Liver (tissue), 9 donors: ENCODE data around the gene VSIG2. TPM values are rescaled to one million over a fixed set of nuclear protein-coding genes. Genes with fewer than 3 reads are reported as not detected.

ENCODE experiments used
- DNase-seq: peaks from one replicate; pipeline ENCODE4 v3.0.0-alpha.2; 2017; ENCODE audit warnings: low spot score
- H3K27ac ChIP-seq, 2 donors: one replicate each; pipeline ENCODE4 v1.7.0; 2013; ENCODE audit warnings: inconsistent platforms in 2 of 2, low read length in 2 of 2, control low read depth in 1 of 2, low read depth in 1 of 2, mild to moderate bottlenecking in 1 of 2
- H3K27me3 ChIP-seq, 4 donors: one replicate each; pipeline versions ENCODE4 v1.6.1 to v1.7.0; 2013; ENCODE audit warnings: low read length in 3 of 4, inconsistent platforms in 1 of 4, mild to moderate bottlenecking in 1 of 4, moderate library complexity in 1 of 4; ENCODE audit not compliant: control insufficient read depth in 4 of 4, insufficient read depth in 4 of 4
- H3K36me3 ChIP-seq, 4 donors: one replicate each; pipeline versions ENCODE4 v1.6.1 to v1.7.0; 2013; ENCODE audit warnings: low read length in 3 of 4, mild to moderate bottlenecking in 3 of 4, low read depth in 1 of 4, moderate library complexity in 1 of 4; ENCODE audit not compliant: control insufficient read depth in 4 of 4, insufficient read depth in 3 of 4
- H3K4me1 ChIP-seq, 4 donors: one replicate each; pipeline versions ENCODE4 v1.6.1 to v1.7.0; 2013; ENCODE audit warnings: low read length in 3 of 4, mild to moderate bottlenecking in 3 of 4, moderate library complexity in 1 of 4; ENCODE audit not compliant: control insufficient read depth in 4 of 4, insufficient read depth in 4 of 4
- H3K4me3 ChIP-seq, 3 donors: one replicate each; pipeline versions ENCODE4 v1.6.1 to v1.7.0; 2013; ENCODE audit warnings: low read length in 3 of 3, control low read depth in 1 of 3, low read depth in 1 of 3, mild to moderate bottlenecking in 1 of 3
- H3K9ac ChIP-seq, 2 donors: one replicate each; pipeline ENCODE4 v1.7.0; 2013; ENCODE audit warnings: low read length in 2 of 2, mild to moderate bottlenecking in 2 of 2, moderate library complexity in 2 of 2, control low read depth in 1 of 2, low read depth in 1 of 2
- H3K9me3 ChIP-seq, 4 donors: one replicate each; pipeline versions ENCODE4 v1.6.1 to v1.7.0; 2013; ENCODE audit warnings: low read length in 3 of 4; ENCODE audit not compliant: control insufficient read depth in 4 of 4
- EGR1 ChIP-seq, 2 donors: IDR thresholded peaks; 2 replicates each; pipeline ENCODE4 v1.6.1; 2016 to 2018; ENCODE audit warnings: antibody characterized with exemption in 2 of 2, low read depth in 2 of 2
- FOXA1 ChIP-seq: IDR thresholded peaks from 2 replicates; pipeline ENCODE4 v1.6.1; 2016; ENCODE audit warnings: antibody characterized with exemption
- GABPA ChIP-seq, 2 donors: IDR thresholded peaks in 1 of 2; conservative IDR thresholded peaks in 1 of 2; 2 replicates each; pipeline ENCODE4 v1.6.1; 2016; ENCODE audit warnings: antibody characterized with exemption in 2 of 2, mild to moderate bottlenecking in 1 of 2, moderate library complexity in 1 of 2
- HNF4A ChIP-seq, 2 donors: conservative IDR thresholded peaks; 2 replicates each; pipeline ENCODE4 v1.6.1; 2016; ENCODE audit warnings: antibody characterized with exemption in 2 of 2, mild to moderate bottlenecking in 2 of 2
- JUND ChIP-seq, 2 donors: IDR thresholded peaks; 2 replicates each; pipeline ENCODE4 v1.6.1; 2016; ENCODE audit warnings: antibody characterized with exemption in 2 of 2
- NR2F2 ChIP-seq: IDR thresholded peaks from 2 replicates; pipeline ENCODE4 v1.6.1; 2016; ENCODE audit warnings: antibody characterized with exemption
- RAD21 ChIP-seq, 2 donors: IDR thresholded peaks; 2 replicates each; pipeline ENCODE4 v1.6.1; 2016; ENCODE audit warnings: antibody characterized with exemption in 2 of 2, mild to moderate bottlenecking in 2 of 2
- RXRA ChIP-seq, 2 donors: IDR thresholded peaks; 2 replicates each; pipeline ENCODE4 v1.6.1; 2017 to 2018; ENCODE audit warnings: antibody characterized with exemption in 2 of 2, mild to moderate bottlenecking in 1 of 2
- TAF1 ChIP-seq: conservative IDR thresholded peaks from 2 replicates; pipeline ENCODE4 v1.6.1; 2016; ENCODE audit warnings: antibody characterized with exemption, mild to moderate bottlenecking
- YY1 ChIP-seq: IDR thresholded peaks from 2 replicates; pipeline ENCODE4 v1.6.1; 2016; ENCODE audit warnings: antibody characterized with exemption, mild to moderate bottlenecking
- WGBS: extraction: QIAGEN DNeasy Blood & Tissue Kit; methylation state at CpG from one replicate; pipeline ENCODE4 v1.1.7; 2013; 5-methylcytosine and 5-hydroxymethylcytosine counted together
- polyA plus RNA-seq, 2 donors: library from polyadenylated mRNA; stranded (reverse) in 1 of 2; unstranded in 1 of 2; fragments of 200-250 nt in 1 of 2; fragments of >200 nt in 1 of 2; fragmentation: Nextera tagmentation in 1 of 2; extraction: Ambion mirVana in 1 of 2; gene quantifications; one replicate each; pipeline versions ENCODE4 v1.2.1 to v1.2.3, GENCODE V29; 2013 to 2015
- total RNA-seq, 2 donors: library from RNA; depleted of rRNA; stranded (reverse); fragments of >200 nt; gene quantifications; one replicate each; pipeline ENCODE4 v1.2.3, GENCODE V29; 2014
- TF ChIP-seq, protein P1 (sequence below): IDR thresholded peaks from 2 replicates; pipeline ENCODE4 v1.6.1; 2016; ENCODE audit warnings: antibody characterized with exemption
- TF ChIP-seq, protein P2 (sequence below): IDR thresholded peaks from 2 replicates; pipeline ENCODE4 v1.6.1; 2016; ENCODE audit warnings: antibody characterized with exemption
- TF ChIP-seq, protein P3 (sequence below): fragments of 150-350 bp; IDR thresholded peaks from 2 replicates; pipeline ENCODE4 v1.5.1; 2017; ENCODE audit warnings: improper control_type of control experiment, low read depth, low read length; ENCODE audit not compliant: missing input control
- TF ChIP-seq, protein P4 (sequence below): IDR thresholded peaks from 2 replicates; pipeline ENCODE4 v1.6.1; 2016; ENCODE audit warnings: antibody characterized with exemption, mild to moderate bottlenecking
- TF ChIP-seq, protein P5 (sequence below): IDR thresholded peaks from 2 replicates; pipeline ENCODE4 v1.6.1; 2016; ENCODE audit warnings: antibody characterized with exemption
- donor health status: healthy.
- donor health status: healthy.
- donor health status: healthy.
- donor health status: healthy.
- donor health status: healthy.

The VSIG2 gene
- total and polyA plus RNA-seq, 4 donors: 0.51 to 1.3 (median 0.75) TPM; not detected in 1

DNA sequence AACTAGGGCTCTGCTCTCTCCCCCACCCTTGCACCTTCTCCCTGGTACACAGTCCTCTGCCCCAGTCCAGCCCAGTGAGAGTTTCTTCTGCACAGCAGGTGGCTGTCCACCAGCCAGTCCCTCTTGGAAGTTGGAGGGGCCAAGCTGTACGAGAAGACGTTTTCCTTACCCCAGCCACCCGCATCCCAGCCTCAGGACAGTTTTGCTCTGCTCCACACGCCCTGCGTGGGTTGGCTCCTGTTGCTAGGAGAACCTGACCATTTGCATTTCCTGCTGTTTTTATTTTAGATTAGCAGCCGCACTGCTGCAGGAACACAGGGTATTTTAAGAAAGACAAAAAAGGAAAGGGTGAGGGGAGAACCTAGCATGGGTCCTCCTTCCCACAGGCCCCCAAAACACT, 29.9 kb downstream of the VSIG2 start:
- H3K36me3 ChIP-seq: no peaks in the 10 kb centered on the region
- no peak overlapping the region for H3K9ac ChIP-seq
- no peak for DNase-seq
- H3K27ac ChIP-seq: no peak overlapping the region
- TF ChIP-seq JUND (IDR thresholded peaks at IDR 0.05): no peak
- no peak for TF ChIP-seq RXRA (IDR thresholded peaks at IDR 0.05)
- TF ChIP-seq, protein P1, sequence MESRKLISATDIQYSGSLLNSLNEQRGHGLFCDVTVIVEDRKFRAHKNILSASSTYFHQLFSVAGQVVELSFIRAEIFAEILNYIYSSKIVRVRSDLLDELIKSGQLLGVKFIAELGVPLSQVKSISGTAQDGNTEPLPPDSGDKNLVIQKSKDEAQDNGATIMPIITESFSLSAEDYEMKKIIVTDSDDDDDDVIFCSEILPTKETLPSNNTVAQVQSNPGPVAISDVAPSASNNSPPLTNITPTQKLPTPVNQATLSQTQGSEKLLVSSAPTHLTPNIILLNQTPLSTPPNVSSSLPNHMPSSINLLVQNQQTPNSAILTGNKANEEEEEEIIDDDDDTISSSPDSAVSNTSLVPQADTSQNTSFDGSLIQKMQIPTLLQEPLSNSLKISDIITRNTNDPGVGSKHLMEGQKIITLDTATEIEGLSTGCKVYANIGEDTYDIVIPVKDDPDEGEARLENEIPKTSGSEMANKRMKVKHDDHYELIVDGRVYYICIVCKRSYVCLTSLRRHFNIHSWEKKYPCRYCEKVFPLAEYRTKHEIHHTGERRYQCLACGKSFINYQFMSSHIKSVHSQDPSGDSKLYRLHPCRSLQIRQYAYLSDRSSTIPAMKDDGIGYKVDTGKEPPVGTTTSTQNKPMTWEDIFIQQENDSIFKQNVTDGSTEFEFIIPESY: no peak
- TF ChIP-seq, protein P2, sequence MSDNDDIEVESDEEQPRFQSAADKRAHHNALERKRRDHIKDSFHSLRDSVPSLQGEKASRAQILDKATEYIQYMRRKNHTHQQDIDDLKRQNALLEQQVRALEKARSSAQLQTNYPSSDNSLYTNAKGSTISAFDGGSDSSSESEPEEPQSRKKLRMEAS: no peak
- no peak for TF ChIP-seq NR2F2
- TF ChIP-seq, protein P3, sequence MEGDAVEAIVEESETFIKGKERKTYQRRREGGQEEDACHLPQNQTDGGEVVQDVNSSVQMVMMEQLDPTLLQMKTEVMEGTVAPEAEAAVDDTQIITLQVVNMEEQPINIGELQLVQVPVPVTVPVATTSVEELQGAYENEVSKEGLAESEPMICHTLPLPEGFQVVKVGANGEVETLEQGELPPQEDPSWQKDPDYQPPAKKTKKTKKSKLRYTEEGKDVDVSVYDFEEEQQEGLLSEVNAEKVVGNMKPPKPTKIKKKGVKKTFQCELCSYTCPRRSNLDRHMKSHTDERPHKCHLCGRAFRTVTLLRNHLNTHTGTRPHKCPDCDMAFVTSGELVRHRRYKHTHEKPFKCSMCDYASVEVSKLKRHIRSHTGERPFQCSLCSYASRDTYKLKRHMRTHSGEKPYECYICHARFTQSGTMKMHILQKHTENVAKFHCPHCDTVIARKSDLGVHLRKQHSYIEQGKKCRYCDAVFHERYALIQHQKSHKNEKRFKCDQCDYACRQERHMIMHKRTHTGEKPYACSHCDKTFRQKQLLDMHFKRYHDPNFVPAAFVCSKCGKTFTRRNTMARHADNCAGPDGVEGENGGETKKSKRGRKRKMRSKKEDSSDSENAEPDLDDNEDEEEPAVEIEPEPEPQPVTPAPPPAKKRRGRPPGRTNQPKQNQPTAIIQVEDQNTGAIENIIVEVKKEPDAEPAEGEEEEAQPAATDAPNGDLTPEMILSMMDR: no peak
- H3K4me3 ChIP-seq: no peak overlapping the region
- H3K27me3 ChIP-seq: peaks cover 0 to 19% (median 3%) of the 10 kb centered on the region in 4 donors
- H3K4me1 ChIP-seq: peaks cover 3 to 19% (median 11%) of the 10 kb centered on the region in 4 donors
- 40% methylated on average over 6 of the region's 6 CpGs for WGBS
- no peaks in the 10 kb centered on the region for H3K9me3 ChIP-seq

DNA sequence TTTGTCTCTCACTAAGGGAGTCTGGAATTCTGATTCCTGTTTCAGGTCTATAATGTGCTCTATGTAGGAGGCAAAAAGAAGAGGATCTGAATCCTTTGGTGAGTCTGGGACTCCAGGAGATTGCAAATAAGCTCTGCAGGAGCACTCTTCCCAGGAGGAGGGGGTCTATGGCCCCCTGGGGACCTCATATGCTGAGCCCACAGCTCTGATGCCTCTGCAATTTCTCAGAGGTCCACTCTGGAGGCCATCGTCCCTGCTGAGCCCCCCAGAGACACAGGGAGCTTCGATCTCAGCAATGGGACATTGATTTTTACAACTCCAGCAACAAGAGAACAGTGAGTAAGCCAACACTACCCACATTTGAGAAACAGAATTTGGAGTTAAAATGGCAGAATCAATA, 32.5 kb downstream of the VSIG2 start:
- peaks cover 0 to 11% (median 8%) of the 10 kb centered on the region in 4 donors for H3K4me1 ChIP-seq
- TF ChIP-seq HNF4A (conservative IDR thresholded peaks at IDR 0.05) (no peak), JUND (IDR thresholded peaks at IDR 0.05) (no peak), RAD21 (IDR thresholded peaks at IDR 0.05) (no peak), RXRA (IDR thresholded peaks at IDR 0.05) (no peak)
- TF ChIP-seq, protein P4, sequence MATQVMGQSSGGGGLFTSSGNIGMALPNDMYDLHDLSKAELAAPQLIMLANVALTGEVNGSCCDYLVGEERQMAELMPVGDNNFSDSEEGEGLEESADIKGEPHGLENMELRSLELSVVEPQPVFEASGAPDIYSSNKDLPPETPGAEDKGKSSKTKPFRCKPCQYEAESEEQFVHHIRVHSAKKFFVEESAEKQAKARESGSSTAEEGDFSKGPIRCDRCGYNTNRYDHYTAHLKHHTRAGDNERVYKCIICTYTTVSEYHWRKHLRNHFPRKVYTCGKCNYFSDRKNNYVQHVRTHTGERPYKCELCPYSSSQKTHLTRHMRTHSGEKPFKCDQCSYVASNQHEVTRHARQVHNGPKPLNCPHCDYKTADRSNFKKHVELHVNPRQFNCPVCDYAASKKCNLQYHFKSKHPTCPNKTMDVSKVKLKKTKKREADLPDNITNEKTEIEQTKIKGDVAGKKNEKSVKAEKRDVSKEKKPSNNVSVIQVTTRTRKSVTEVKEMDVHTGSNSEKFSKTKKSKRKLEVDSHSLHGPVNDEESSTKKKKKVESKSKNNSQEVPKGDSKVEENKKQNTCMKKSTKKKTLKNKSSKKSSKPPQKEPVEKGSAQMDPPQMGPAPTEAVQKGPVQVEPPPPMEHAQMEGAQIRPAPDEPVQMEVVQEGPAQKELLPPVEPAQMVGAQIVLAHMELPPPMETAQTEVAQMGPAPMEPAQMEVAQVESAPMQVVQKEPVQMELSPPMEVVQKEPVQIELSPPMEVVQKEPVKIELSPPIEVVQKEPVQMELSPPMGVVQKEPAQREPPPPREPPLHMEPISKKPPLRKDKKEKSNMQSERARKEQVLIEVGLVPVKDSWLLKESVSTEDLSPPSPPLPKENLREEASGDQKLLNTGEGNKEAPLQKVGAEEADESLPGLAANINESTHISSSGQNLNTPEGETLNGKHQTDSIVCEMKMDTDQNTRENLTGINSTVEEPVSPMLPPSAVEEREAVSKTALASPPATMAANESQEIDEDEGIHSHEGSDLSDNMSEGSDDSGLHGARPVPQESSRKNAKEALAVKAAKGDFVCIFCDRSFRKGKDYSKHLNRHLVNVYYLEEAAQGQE: no peak
- no peaks in the 10 kb centered on the region for H3K36me3 ChIP-seq
- H3K27me3 ChIP-seq: peaks cover 0 to 16% (median 3%) of the 10 kb centered on the region in 4 donors
- H3K9me3 ChIP-seq: no peaks in the 10 kb centered on the region
- H3K27ac ChIP-seq: no peak overlapping the region
- no peak for DNase-seq
- WGBS: 41% methylated on average over 2 of the region's 2 CpGs
- H3K9ac ChIP-seq: no peak overlapping the region
- no peak overlapping the region for H3K4me3 ChIP-seq

DNA sequence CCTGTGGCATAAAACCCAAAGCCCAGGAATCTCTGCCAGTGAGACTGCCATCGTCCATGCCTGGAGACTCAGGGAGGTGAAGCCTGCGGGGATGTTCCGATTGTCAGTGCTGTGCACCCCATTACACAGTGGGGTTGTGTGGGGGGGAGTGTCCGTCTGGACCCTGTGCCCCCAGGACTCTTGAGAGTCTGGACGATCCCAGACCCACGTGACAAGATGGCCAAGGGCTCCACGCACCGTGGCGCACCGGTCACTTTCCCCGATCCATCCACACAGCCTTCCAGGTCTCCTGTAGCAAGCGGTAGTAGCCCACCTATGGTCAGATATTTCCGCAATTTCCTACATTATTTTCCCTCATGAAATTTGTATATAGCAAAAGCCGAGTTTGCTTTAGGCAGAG, 33.3 kb downstream of the VSIG2 start:
- Histone ChIP-seq H3K27me3 (peaks cover 0 to 13% (median 2%) of the 10 kb centered on the region in 4 donors), H3K9me3 (no peaks in the 10 kb centered on the region), H3K27ac (no peak overlapping the region), H3K36me3 (no peaks in the 10 kb centered on the region), H3K4me1 (peaks cover 0 to 11% (median 8%) of the 10 kb centered on the region in 4 donors), H3K4me3 (no peak overlapping the region), H3K9ac (no peak overlapping the region)
- WGBS: 47% methylated on average over 14 of the region's 14 CpGs
- DNase-seq: no peak
- TF ChIP-seq RAD21 (IDR thresholded peaks at IDR 0.05) (no peak), EGR1 (IDR thresholded peaks at IDR 0.05; ENCODE audit: low read depth in 2 of 2) (no peak), TAF1 (no peak), NR2F2 (no peak), RXRA (IDR thresholded peaks at IDR 0.05) (no peak), YY1 (no peak), GABPA (IDR thresholded peaks at IDR 0.05 in 1 of 2, conservative IDR thresholded peaks at IDR 0.05 in 1 of 2) (no peak), FOXA1 (no peak), HNF4A (conservative IDR thresholded peaks at IDR 0.05) (no peak)
- TF ChIP-seq, protein P2: no peak
- TF ChIP-seq, protein P5, sequence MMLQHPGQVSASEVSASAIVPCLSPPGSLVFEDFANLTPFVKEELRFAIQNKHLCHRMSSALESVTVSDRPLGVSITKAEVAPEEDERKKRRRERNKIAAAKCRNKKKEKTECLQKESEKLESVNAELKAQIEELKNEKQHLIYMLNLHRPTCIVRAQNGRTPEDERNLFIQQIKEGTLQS: no peak
- TF ChIP-seq, protein P4: no peak
